Heart left ventricle (tissue), 16 donors: ENCODE data around the gene CD300LF. TPM values are rescaled to one million over a fixed set of nuclear protein-coding genes. Genes with fewer than 3 reads are reported as not detected.

ENCODE experiments used
- ATAC-seq, 4 donors: fragments of 200-7000 bp; cut with Tn5 transposase; one replicate each; pipeline ENCODE4 v1.9.1; 2020 to 2022; ENCODE audit warnings: moderate library complexity in 4 of 4, mild to moderate bottlenecking in 3 of 4, moderate number of reproducible peaks in 1 of 4
- DNase-seq, 5 donors: peaks; one replicate each; pipeline ENCODE4 v3.0.0-alpha.2; 2020
- H3K27ac ChIP-seq, 12 donors: fragments of 200-600 bp; sonication (generic) in 4 of 12; one replicate each; pipeline versions ENCODE4 v1.5.0 to v1.8.0; 2016 to 2022; ENCODE audit warnings: mild to moderate bottlenecking in 2 of 12
- H3K27me3 ChIP-seq, 9 donors: fragments of 200-600 bp; sonication (generic) in 2 of 9; one replicate each; pipeline versions ENCODE4 v1.5.1 to v1.8.0; 2016 to 2022; ENCODE audit warnings: mild to moderate bottlenecking in 3 of 9
- H3K36me3 ChIP-seq, 9 donors: fragments of 200-600 bp; sonication (generic) in 2 of 9; one replicate each; pipeline versions ENCODE4 v1.5.0 to v1.8.0; 2018 to 2022; ENCODE audit warnings: mild to moderate bottlenecking in 2 of 9
- H3K4me1 ChIP-seq, 12 donors: fragments of 200-600 bp; sonication (generic) in 4 of 12; one replicate each; pipeline versions ENCODE4 v1.5.0 to v1.8.0; 2016 to 2022; ENCODE audit warnings: mild to moderate bottlenecking in 3 of 12
- H3K4me3 ChIP-seq, 12 donors: fragments of 200-600 bp; sonication (generic) in 4 of 12; one replicate each; pipeline versions ENCODE4 v1.5.0 to v1.8.0; 2017 to 2022; ENCODE audit warnings: mild to moderate bottlenecking in 9 of 12, moderate library complexity in 4 of 12
- H3K9me3 ChIP-seq, 12 donors: fragments of 200-600 bp; sonication (generic) in 4 of 12; one replicate each; pipeline versions ENCODE4 v1.5.0 to v1.8.0; 2016 to 2022; ENCODE audit warnings: mild to moderate bottlenecking in 1 of 12
- POLR2A ChIP-seq, 2 donors: fragments of 450-650 bp; IDR thresholded peaks; one replicate each; pipeline ENCODE4 v1.6.1; 2017; ENCODE audit warnings: antibody characterized with exemption in 2 of 2, mild to moderate bottlenecking in 2 of 2, moderate library complexity in 2 of 2
- WGBS, 4 donors: extraction: QIAGEN DNeasy Blood & Tissue Kit in 2 of 4; methylation state at CpG; one replicate each; pipeline versions ENCODE4 v1.1.5 to v1.1.7; 2013 to 2018; 5-methylcytosine and 5-hydroxymethylcytosine counted together
- intact Hi-C, 10 donors: fragments of 100-400 bp; cut with DNase I; formaldehyde crosslinking; loops; one replicate each; pipeline versions ENCODE4 v1.11.1 to v1.14.2; 2022
- polyA plus RNA-seq, 2 donors: library from polyadenylated mRNA; stranded (reverse); fragments of 200-250 nt; gene quantifications; one replicate each; pipeline ENCODE4 v1.2.3, GENCODE V29; 2013
- total RNA-seq, 9 donors: library from RNA; depleted of rRNA in 2 of 9; stranded (reverse); fragments of >200 nt in 2 of 9; fragmentation: NEBNext Ultra II Directional in 3 of 9; extraction: Animal tissue kit (Norgen Biotek cat#: 25700) in 3 of 9; gene quantifications; one replicate each; pipeline versions ENCODE4 v1.1.0 to v1.2.4, GENCODE V29; 2016 to 2023
- TF ChIP-seq, protein P1 (sequence below), 12 donors: fragments of 200-600 bp; sonication (generic) in 4 of 12; IDR thresholded peaks; one replicate each; pipeline versions ENCODE4 v1.5.0 to v1.8.0; 2018 to 2022; ENCODE audit warnings: antibody characterized with exemption in 12 of 12, mild to moderate bottlenecking in 5 of 12
- donor health status: ischemic (EF 13 %, LVEDD 7.1; RV severe dilation, severe dysfunction).
- donor health status: healthy with polysubstance abuse.
- donor health status: DM: no; HTN: yes; CAD: no.
- donor health status: DM: no; HTN: no; CAD: no.
- donor health status: ischemic (EF 25% LVEDD 6.9; RV normal size, moderate dysfunction).
- donor health status: ischemic (EF 25% LVEDD 5.7; RV mildly dilated, moderate dysfunction).
- donor health status: healthy.
- donor health status: DM: yes; HTN: yes; CAD: no.
- donor health status: ischemic (EF 35%, LVEDD 5.7; RV mildly dilated, moderate dysfunction).
- donor health status: nonischemic (EF 11% LVEDD 7.7; RV severe dilation, severe dysfunction).
- donor health status: DM: yes; HTN: yes; CAD: no.
- donor health status: PGD.
- donor health status: ischemic (EF 29% LVEDD 5.4; RV normal size, mild dysfunction).
- donor health status: nonischemic (EF 23%, LVEDD 6.1; RV moderate dilation, normal function).

CD300LF gene
- total and polyA plus RNA-seq, 11 donors, result 0.15 to 7.0 (median 0.42) TPM; not detected in 2

DNA sequence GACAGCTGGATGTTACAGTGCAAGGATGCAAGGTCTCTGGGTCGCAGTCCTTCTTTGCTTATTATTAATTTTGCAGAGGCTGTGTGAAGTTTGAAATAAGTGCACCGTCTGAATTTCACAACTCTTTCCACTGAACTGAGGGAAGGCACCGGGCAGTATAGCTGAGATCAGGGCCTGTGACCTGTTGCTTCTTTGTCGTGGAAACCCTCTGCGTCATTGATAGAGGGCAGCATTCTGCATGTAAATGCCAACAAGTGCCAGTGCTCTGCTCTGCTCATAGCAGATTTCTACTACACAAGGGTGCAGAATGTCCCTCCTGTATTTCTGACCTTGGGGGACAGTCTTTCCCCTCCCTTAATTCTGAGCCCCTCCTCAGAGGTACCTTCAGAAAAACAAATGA, 26.0 kb downstream of the CD300LF start:
- no peak overlapping the region for H3K4me3 ChIP-seq
- WGBS, 4 donors, result 48 to 60% (median 60%) methylated on average over 5 of the region's 5 CpGs

DNA sequence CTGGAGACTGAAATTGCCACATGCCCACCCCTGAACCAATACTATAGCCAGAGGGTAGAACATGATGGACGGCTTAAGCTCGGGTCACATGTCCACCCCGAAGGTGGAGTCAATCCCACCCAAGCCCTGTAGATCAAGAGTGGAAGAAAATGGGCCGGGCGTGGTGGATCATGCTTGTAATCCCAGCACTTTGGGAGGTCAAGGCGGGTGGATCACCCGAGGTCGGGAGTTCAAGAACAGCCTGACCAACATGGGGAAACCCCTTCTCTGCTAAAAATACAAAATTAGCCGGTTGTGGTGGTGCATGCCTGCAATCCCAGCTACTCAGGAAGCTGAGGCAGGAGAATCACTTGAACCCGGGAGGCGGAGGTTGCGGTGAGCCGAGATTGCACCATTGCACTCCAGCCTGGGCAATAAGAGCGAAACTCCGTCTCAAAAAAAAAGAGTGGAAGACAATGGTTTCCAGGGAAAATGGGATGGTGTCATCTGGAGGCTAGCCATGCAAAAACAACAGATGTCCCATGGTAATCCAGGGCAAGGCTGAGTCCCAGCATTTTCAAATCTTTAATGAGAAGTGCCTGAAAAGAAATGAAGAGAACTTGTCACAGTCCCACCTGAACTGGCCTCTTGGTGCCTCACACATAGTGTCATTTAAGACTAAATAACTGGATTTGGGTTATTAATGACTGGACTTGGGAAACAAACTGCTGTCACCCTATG, 30.1 kb downstream of the CD300LF start:
- Histone ChIP-seq H3K27me3 (peaks cover 0 to 15% (median 0%) of the 10 kb centered on the region in 9 donors), H3K4me1 (peaks cover 0 to 32% (median 7%) of the 10 kb centered on the region in 12 donors), H3K9me3 (no peaks in the 10 kb centered on the region), H3K27ac (no peak overlapping the region), H3K4me3 (no peak overlapping the region), H3K36me3 (no peaks in the 10 kb centered on the region)
- ATAC-seq, result no peak
- no peak for DNase-seq
- TF ChIP-seq, protein P1, sequence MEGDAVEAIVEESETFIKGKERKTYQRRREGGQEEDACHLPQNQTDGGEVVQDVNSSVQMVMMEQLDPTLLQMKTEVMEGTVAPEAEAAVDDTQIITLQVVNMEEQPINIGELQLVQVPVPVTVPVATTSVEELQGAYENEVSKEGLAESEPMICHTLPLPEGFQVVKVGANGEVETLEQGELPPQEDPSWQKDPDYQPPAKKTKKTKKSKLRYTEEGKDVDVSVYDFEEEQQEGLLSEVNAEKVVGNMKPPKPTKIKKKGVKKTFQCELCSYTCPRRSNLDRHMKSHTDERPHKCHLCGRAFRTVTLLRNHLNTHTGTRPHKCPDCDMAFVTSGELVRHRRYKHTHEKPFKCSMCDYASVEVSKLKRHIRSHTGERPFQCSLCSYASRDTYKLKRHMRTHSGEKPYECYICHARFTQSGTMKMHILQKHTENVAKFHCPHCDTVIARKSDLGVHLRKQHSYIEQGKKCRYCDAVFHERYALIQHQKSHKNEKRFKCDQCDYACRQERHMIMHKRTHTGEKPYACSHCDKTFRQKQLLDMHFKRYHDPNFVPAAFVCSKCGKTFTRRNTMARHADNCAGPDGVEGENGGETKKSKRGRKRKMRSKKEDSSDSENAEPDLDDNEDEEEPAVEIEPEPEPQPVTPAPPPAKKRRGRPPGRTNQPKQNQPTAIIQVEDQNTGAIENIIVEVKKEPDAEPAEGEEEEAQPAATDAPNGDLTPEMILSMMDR (IDR thresholded peaks at IDR 0.05), result no peak
- no peak for TF ChIP-seq POLR2A (IDR thresholded peaks at IDR 0.05)
- intact Hi-C loops, result no loop called here
- WGBS, 4 donors, result 79 to 85% (median 82%) methylated on average over 15 of the region's 15 CpGs

More for the DNA sequence above, 26.0 kb downstream of the CD300LF start:
- no peak overlapping the region for H3K27ac ChIP-seq
- no peaks in the 10 kb centered on the region for H3K36me3 ChIP-seq
- peaks cover 0 to 15% (median 0%) of the 10 kb centered on the region in 9 donors for H3K27me3 ChIP-seq
- peaks cover 0 to 54% (median 0%) of the 10 kb centered on the region in 12 donors for H3K4me1 ChIP-seq
- H3K9me3 ChIP-seq, result no peaks in the 10 kb centered on the region
- peak in 3 of 4 donors; percentile 68 to 81 (median 74) for ATAC-seq
- DNase-seq, result no peak
- intact Hi-C loops, result no loop called here
- TF ChIP-seq, protein P1 (IDR thresholded peaks at IDR 0.05), result no peak
- TF ChIP-seq POLR2A (IDR thresholded peaks at IDR 0.05), result no peak

DNA sequence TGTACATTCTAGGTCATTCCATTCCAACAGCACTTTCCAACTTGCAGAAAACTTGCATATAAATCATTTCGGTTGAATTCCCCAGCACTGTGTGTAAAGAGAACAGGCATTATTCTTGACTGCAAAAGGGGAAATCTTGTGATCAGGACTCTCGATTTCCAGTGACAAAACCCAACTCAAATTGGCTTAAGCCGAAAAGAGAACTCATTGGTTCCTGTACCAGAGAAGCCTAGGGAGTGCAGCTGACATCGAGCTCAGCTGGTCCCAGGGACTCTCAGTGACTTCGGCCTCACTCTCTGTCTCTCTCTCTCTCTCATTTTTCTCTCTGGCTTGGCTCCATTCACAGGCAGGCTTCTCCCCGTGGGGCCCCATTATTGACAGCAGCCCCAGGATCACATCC, 30.7 kb downstream of the CD300LF start:
- WGBS, 4 donors, result 70 to 79% (median 76%) methylated on average over 6 of the region's 6 CpGs
- no peak for DNase-seq
- intact Hi-C loops, result no loop called here

DNA sequence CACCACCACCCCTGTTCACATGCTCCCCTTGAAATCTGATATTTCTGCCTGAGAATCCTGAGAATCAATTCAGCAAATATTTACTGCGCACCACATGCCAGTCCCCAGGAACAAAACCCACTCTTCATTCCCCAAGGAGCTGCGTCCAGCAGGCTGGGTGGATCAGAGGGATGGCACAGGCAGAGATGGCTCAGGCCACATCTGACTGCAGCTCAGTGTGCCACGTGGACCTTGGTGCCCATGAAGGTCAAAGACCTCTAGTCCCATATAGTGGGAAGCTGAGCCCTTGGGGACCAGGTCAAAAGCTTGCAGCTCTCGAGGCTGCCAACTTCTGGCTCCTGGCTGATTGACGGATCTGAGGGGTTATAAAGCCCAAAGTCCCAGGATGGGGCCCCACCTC, 31.8 kb downstream of the CD300LF start:
- Histone ChIP-seq H3K9me3 (no peaks in the 10 kb centered on the region), H3K27ac (no peak overlapping the region), H3K4me1 (peaks cover 0 to 29% (median 10%) of the 10 kb centered on the region in 12 donors), H3K36me3 (no peaks in the 10 kb centered on the region), H3K27me3 (peaks cover 0 to 15% (median 0%) of the 10 kb centered on the region in 9 donors), H3K4me3 (no peak overlapping the region)
- WGBS, 4 donors, result 69 to 83% (median 77%) methylated on average over 3 to 5 of the region's 5 CpGs
- DNase-seq (no peak), ATAC-seq (no peak)
- TF ChIP-seq, protein P1 (IDR thresholded peaks at IDR 0.05), result no peak
- TF ChIP-seq POLR2A (IDR thresholded peaks at IDR 0.05), result no peak
- intact Hi-C loops, result no loop called here

More for the DNA sequence above, 30.7 kb downstream of the CD300LF start:
- no peaks in the 10 kb centered on the region for H3K36me3 ChIP-seq
- no peak overlapping the region for H3K27ac ChIP-seq
- H3K9me3 ChIP-seq, result no peaks in the 10 kb centered on the region
- H3K27me3 ChIP-seq, result peaks cover 0 to 15% (median 0%) of the 10 kb centered on the region in 9 donors
- no peak for TF ChIP-seq POLR2A (IDR thresholded peaks at IDR 0.05)
- TF ChIP-seq, protein P1 (IDR thresholded peaks at IDR 0.05), result no peak
- H3K4me1 ChIP-seq, result peaks cover 0 to 31% (median 9%) of the 10 kb centered on the region in 12 donors
- ATAC-seq, result peak in 1 of 4 donors; percentile 20
- H3K4me3 ChIP-seq, result no peak overlapping the region
